Peyer's patch (tissue), 4 donors: ENCODE measurements around the gene DCN.

Source experiments
- POLR2A ChIP-seq, 2 donors: fragments of 450-650 bp; IDR thresholded peaks; one replicate each; pipeline ENCODE4 v1.5.1; 2017; ENCODE audit warnings: antibody characterized with exemption in 2 of 2, mild to moderate bottlenecking in 2 of 2, moderate library complexity in 2 of 2
- TF ChIP-seq, protein P1 (sequence below), 6 experiments: fragments of 450-650 bp in 4 of 6; fragments of 200-600 bp in 2 of 6; sonication (generic) in 1 of 6; IDR thresholded peaks; one replicate each; pipeline ENCODE4 v1.5.1; 2017 to 2019; ENCODE audit warnings: antibody characterized with exemption in 6 of 6, mild to moderate bottlenecking in 3 of 6, moderate library complexity in 1 of 6

DNA sequence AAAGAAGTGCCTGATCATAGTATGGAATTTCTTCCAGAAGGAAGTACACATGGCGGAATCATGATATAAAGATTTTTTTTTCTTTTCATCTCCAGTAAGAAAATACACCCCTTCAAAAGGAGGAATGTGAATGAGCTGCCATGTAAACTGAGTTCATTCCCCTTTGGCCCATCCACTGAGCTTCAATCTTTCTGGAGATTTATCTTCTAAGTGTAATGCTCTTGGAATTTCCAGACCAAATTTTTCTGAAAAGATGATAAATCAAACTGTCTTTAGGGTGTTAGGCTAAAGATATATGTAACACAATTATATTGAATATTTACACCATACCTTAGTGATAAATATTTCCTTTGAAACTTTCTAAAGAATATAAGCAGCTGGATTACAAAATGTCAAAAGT, 5.2 kb downstream of the DCN start:
- TF ChIP-seq POLR2A (IDR thresholded peaks at IDR 0.05) = no peak
- TF ChIP-seq, protein P1, sequence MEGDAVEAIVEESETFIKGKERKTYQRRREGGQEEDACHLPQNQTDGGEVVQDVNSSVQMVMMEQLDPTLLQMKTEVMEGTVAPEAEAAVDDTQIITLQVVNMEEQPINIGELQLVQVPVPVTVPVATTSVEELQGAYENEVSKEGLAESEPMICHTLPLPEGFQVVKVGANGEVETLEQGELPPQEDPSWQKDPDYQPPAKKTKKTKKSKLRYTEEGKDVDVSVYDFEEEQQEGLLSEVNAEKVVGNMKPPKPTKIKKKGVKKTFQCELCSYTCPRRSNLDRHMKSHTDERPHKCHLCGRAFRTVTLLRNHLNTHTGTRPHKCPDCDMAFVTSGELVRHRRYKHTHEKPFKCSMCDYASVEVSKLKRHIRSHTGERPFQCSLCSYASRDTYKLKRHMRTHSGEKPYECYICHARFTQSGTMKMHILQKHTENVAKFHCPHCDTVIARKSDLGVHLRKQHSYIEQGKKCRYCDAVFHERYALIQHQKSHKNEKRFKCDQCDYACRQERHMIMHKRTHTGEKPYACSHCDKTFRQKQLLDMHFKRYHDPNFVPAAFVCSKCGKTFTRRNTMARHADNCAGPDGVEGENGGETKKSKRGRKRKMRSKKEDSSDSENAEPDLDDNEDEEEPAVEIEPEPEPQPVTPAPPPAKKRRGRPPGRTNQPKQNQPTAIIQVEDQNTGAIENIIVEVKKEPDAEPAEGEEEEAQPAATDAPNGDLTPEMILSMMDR (IDR thresholded peaks at IDR 0.05) = no peak
